GM21723 (cell line): Measurements from ENCODE around the gene ADAMTSL5.
"Not testable (repeated sequence)": the region's sequence is repeated elsewhere in the genome, so short reads cannot be mapped to it uniquely, and the experiment has no call there.

ENCODE experiments used
- ATAC-seq: cut with Tn5 transposase; IDR thresholded peaks from one replicate; pipeline ENCODE4 v1.9.1; 2021; ENCODE audit warnings: mild to moderate bottlenecking, moderate library complexity; ENCODE audit not compliant: unreplicated experiment

Gene ADAMTSL5, protein sequence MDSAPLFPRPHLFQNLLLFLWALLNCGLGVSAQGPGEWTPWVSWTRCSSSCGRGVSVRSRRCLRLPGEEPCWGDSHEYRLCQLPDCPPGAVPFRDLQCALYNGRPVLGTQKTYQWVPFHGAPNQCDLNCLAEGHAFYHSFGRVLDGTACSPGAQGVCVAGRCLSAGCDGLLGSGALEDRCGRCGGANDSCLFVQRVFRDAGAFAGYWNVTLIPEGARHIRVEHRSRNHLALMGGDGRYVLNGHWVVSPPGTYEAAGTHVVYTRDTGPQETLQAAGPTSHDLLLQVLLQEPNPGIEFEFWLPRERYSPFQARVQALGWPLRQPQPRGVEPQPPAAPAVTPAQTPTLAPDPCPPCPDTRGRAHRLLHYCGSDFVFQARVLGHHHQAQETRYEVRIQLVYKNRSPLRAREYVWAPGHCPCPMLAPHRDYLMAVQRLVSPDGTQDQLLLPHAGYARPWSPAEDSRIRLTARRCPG

DNA sequence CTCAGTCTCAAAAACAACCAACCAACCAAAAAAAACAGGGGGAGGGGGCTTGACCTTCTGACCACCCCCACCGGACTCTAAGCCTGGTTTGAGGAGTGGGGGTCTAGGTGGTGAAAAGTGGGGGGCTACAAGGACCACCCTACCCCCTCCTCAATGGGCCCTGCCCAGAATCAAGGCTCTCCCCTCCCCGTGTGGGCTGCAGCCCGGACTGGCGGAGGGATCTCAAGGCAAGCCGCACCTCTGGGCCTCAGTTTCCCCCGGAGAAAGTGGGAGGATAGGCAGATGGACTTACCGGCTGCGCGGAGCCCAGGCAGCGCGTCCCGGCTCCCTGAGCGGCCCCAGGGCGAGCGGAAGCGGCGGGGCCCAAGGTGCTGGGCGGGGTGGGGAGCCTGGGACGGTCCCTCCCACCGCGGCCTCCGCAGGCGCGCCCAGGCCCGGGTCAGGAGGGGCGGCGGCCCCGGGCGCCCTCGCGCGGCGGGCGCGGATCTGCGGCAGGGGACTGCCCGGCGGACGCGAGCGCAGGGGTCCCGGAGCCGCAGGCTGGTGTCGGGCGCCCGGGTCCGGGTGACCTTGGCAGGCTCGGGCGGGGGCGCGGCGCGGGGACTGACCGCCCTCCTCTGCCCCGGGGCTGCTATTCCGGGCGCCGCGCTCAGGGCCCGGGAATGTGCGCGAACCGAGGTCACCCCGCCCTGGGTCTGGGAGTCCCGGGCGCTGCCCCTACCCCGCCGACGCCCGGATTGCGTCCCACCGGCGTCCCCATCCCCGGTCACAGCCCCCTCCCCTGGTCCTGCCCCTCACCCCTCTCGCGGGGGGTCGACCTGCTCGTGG lies at the start of gene ADAMTSL5:
ADAMTSL5 (minus strand) TSS at position 349 of the 828 bp plus-strand sequence. CDS start 2,076 bp downstream, outside the sequence.
- ATAC-seq = no peak

DNA sequence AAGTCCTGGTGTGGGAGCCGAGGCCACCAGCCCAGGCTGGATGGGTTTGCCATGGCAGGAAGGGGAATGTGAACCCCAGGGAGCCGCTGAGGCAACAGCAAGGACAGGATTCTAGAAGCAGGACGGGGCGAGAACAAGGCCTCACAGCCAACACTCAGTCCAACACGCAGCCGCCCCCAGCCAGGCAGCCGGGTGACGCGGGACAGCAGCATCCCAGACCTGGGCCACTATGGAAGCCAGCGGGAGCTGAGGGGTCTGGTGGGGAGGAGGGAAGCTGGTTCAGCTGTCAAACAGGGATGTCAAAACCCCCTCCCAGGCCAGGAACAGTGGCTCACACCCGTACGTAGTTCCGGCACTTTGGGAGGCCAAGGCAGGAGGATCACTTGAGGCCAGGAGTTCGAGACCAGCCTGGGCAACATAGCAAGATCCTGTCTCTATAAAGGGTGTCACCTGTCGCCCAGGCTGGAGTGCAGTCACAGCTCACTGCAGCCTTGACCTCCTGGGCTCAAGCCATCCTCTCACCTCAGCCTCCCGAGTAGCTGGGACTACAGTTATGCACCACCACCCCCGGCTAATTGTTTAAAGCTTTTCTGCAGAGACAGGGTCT lies 48.5 kb upstream of the ADAMTSL5 start:
- ATAC-seq = no peak

DNA sequence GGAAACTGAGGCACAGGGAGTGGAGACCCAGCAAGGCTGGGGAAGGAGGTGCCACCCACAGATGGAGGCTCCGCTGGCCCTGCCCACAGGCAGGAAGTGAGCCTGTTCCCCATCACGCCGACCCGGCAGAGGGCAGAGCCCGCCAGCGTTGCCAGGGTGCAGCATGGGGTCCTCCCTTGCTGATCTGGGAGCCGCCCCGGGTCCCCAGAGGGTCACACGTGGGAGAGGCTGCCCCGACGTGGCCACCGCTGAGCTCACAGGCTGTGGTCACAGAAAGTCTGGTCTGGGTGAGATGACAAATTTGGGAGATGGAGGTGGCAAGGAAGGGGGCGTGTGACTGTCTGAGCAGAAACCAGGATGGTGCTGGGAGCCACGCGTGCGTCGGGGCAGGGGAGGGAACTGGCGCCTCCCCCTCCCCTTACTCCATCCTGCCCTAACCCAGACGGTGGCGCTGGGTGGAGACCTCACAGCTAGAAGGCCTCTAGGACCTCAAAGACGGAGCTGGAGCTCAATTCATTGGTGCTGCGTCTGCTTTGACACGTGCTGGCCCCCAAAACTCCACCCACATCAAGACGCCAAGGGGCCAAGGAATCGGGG lies 47.6 kb upstream of the ADAMTSL5 start:
- no peak for ATAC-seq

DNA sequence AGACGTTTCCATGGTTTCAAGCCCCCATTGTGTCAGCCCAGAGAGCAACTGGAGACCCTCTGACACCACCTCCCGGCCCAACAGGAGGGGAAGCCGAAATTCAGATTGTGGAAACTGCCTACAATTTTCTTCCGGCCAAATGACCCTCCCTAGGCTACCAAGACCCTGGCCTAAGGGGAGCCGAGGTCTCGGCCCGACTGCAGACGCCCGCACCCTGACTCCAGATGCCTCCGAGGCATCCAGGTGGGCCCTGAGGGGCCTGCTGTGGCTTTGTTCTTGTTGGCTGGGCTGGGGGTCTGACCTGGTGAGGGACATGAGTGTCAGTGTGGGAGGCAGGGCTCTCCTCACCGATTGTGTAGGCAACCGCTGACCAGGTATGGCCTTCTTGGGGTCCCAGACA lies 45.7 kb upstream of the ADAMTSL5 start:
- no peak for ATAC-seq

DNA sequence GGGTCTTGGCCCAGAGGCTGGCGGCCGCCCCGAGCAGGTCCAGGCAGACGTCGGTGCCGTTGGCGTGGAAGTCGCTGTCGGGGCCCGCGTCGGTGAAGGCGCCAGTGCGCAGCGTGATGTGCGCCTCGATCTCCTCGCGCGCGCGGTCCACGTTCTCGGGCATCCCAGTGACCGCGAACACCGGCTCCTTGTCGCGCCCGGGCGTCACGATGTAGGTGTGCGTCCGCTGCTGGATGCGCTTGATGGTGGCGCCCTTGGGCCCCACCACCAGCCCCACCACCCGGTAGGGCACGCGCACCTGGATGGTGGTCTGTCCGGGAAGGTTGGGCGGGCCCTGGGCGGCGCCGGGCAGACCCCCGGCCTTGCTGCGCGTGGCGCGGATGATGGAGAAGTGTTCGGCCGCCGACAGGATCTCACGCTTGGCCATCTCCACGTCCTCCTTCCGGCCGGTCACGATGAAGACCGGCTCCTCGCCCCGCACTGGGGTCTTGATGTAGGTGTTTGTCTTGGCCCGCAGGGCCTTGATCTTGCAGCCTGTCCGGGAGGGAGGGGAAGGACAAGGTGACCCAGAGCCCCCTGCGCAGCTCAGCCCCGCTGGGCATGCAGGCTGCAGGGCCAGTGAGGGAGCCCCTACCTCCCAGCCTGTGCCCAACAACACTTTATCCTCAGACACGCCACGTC lies 43.7 kb upstream of the ADAMTSL5 start:
- ATAC-seq = no peak

DNA sequence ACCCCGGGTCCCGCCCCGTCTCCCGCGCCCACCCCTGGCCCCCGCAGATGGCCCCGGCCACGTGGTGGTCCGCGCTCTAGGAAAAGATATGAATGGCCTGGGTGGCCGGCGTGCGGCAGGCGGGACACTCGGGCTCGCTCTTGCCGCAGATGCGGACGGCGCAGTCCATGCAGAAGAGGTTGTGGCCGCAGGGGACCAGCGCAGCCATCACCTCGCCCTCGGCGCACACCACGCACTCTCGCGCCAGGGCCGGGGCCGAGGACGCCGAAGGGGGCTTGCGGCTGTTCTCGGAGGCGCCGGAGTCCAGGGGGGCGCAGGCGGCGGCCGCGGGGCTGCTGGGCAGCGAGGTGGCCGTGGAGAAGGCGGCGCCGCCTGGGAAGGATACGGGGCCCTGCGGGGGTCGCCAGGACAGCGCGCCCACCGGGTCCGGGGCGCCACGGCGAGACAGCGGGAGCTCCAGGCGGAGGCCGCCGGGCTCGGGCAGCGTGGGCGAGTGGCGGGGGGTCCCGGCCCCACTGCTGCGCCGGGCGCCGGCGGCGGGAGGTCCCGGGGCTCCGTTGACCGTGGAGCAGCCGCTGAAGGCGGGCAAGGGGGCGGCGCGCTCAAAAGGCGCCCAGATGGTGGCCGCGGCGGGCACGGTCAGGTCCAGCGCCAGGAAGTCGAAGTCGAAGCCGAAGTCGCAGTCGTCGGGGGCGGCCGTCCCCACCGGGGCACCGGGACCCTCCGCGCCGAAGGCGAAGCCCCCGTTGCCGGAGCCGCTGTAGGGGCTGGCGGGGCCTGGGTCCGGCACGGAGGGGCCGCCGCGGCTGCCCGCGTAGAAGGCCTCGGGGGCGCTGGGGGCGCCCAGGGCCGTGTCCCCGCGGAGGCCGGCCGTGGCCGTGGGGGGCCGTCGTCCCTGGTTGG lies 42.9 kb upstream of the ADAMTSL5 start:
- no peak for ATAC-seq

DNA sequence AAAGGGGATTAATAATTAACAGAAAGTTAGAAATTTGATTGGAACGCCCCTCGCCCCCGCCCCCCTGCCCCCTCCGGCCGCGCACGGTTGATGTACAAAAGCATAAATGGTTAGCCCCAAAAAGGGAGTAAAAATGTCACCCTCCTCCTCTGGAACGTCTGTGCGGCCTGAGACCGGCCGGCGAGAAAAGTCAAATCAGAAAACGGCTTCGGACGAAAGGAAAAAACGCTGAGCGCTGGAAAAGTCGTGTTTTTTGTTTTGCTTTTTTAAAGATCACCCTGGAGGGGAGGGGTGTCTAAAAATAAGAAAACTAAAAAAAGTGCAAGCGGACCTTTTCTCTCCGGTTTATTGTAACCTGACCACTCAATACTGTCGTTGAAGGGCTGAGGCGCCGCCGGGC lies 42.1 kb upstream of the ADAMTSL5 start:
- ATAC-seq = no peak

DNA sequence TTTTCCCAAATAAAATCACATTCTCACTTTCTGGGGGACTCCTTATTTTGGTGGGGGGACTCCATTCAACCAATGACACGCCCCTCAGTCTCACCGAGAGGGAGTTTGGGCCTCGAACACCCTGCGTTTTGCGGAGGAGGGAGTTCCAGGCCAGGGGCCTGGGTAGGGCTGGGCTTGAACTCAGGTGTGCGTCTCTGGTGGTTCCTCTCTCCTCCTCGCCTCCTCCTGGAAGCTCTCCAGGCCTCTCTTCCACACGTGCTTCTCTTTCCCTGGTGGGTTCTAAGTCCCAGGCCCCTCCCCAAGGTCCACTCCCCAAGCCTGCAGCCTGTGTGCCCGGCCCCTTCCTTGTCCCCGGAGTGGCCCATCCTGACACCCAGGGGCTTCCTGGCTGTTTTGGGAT lies 40.6 kb upstream of the ADAMTSL5 start:
- no peak for ATAC-seq

DNA sequence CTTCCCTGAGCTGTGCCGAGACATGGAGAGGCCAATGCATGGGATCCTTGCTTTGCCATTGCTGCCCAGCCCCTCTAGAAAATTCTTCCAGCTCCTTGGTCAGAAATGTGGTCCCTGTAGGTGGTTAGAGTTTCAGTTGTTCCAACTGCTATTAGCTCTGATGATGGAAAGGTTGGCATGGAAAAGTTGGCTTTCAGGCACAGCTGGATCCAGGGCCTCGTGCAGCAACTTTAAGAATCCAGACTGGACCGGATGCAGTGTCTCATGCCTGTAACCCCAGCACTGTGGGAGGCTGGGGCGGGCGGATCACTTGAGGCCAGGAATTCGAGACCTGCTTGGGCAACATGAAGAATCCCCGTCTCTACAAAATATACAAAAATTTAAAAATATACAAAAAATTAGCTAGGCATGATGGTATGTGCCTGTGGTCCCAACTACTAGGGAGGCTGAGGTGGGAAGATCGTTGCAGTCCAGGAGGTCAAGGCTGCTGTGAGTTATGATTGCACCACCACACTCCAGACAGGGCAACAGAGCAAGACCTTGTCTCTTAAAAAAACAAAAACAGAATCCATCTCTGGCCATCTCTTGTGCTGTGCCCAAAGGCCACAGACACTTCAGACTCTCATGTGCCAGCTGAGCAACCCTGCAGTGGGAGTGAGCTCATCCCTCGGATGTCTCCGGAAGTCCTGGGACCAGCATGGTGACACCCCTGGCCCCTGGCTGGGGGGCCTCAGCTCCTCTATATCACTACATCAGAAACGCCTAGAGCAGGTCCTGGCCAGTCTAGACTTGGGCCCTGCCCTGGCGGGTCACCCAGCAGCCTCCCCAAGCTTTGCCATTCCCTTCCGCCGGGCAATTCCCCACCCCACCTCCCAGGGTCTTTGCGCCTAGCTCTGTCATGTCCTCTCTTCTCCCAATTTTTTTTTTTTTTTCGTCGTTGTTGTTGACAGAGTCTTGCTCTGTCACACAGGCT lies 38.5 kb upstream of the ADAMTSL5 start:
- no peak for ATAC-seq

DNA sequence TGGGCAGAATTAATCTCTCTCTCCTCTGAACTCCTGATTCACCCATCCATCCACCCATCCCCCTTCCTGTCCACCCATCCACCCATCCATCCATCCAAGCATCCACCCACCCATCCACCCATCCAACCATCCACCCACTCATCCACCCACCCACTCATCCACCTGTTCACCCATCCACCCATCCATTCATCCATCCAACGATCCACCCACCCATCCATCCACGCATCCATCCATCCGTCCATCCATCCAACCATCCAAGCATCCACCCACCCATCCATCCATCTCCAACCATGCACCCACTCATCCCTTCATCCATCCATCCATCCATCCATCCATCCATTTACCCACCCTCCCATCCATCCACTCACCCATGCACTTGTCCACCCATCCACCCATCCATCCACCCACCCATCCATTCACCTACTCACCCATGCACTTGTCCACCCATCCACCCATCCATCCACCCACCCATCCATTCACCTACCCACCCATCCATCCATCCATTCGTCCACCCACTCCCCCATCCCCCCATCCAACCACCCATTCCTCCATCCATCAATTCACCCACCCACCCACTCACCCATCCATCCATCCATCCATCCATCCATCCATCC lies 36.6 kb upstream of the ADAMTSL5 start:
- no peak for ATAC-seq

DNA sequence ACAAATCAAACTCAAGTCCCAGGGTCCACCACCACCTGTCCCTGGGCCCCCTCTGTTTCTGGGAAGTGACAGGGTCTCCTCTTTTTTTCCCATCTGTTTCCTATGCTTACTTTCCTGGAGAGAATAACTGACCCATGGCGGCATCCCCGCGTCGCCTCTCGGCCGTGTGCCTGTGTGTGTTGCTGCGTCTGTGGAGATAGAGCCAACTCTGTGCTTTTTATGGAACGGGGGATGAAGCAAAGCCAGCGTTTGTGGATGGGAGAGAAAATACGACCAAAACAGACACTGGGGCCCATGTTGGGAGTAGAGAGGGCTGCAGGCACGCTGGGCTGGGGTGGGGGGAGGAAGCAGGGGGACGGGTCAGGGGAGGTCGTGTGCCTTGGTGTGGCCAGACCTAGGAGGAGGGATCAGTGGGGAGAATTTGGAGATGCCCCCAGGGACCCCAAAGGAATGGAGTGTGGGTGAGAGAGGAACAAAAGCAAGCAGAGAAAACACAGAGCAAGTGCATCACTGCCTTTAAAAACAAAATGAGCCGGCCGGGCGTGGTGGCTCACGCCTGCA lies 27.6 kb upstream of the ADAMTSL5 start:
- no peak for ATAC-seq

DNA sequence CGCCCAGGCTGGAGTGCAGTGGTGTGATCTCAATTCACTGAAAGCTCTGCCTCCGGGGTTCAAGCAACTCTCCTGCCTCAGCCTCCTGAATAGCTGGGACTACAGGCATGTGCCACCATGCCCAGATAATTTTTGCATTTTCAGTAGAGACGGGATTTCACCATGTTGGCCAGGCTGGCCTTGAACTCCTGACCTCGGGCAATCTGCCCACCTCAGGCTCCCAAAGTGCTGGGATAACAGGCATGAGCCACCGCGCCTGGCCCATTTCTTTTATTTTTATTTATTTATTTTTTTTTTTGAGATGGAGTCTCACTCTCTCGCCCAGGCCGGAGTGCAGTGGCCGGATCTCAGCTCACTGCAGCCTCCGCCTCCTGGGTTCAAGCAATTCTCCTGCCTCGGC lies 26.9 kb upstream of the ADAMTSL5 start:
- not testable (repeated sequence) for ATAC-seq

DNA sequence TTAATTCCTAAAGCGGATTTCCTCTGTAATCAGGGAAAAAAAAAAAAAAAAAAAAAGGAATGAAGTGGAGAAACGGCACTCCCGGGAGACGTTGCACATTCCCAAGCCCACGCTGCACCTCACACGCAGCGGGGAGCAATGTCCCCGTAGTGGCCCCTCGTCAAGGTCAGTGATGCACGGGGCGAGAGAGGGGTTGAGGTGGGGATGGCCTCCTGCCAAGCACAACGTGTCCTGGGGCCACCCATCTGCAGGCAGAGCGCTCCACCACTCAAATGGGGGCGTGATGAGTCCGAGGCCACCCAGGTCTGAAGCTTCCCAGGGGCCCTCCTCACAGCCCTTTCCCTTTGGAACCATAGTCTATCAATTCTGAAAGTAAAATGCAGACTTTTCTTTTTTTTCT lies 26.2 kb upstream of the ADAMTSL5 start:
- no peak for ATAC-seq

DNA sequence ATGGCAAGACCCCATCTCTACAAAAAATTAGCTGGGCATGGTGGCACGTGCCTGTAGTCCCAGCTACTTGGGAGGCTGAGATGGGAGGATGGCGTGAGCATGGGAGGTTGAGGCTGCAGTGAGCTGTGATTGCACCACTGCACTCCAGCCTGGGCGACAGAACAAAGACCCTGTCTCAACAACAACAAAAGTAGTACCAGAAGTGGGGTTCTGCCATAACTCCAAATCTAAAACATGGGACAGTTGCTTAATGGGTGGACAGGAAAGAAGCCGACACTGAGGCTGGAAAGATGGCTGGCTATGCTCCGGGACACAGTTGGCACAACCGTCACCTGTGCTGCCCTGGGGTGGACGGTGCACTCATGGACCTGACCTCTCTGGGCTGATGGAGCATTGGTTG lies 22.9 kb upstream of the ADAMTSL5 start:
- not testable (repeated sequence) for ATAC-seq

DNA sequence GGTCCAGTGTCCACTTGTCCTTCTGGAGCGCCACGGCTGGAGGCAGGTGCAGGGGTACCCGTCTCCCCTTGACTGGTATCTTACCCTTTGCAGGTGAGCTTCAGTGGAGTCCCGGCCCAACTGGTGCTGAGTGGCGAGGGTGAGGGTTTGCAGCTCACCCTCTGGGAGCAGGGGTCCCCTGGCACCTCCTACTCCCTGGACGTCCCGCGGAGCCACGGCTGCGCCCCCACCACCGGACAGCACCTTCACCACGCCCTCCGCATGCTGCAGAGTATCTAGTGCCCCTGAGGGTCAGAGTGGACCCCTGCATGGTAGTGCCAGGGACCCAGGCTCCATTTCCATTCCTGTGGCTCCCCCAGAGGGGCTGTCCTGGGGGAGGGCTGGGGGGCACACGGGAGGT lies 22.2 kb upstream of the ADAMTSL5 start:
- no peak for ATAC-seq

DNA sequence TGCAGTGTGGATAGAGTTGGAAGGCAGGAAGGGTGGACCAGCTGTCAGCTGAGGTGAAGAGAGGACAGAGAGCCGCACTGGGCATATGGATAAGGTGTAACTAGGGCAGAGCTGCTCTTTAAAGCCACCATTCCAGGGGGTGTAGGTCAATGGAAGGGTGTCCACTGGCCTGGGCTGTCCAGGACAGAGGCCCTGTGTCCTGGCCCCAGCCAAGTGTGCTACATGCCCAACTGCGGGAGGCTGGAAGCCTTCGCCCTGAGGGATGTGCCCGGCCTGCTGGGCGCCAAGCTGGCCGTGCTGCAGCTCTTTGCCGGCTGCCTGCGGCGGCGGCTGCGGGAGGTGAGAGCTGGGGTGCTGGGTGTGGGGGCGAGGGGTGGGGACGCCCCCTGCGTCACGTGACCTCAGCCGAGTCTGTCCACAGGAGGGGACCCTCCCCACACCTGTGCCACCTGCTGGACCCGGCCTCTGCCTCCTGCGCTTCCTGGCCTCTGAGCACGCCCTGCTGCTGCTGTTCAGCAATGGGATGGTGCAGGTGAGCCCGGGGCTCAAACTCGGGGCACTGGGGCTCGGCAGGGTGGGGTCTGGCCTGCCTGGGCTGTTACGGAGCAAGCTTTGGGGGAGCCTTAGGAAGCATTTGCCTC lies 20.8 kb upstream of the ADAMTSL5 start:
- ATAC-seq = no peak

DNA sequence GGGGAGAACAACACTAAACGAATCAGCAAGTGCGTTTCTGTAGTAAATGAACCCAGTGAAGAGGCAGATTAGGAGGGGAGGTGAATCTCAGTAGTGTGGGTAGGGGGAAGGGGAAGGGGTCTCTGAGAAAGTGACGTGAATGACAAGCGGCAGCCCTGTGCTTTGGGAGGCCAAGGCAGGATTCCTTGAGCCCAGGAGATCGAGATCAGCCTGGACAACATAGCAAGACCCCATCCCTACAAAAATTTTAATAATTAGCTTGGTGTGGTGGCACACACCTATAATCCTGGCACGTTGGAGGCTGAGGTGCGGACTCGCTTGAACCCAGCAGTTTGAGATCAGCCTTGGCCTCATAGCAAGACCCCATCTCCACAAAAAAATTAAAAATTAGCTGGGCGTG lies 19.2 kb upstream of the ADAMTSL5 start:
- ATAC-seq = no peak
